HCT116 (cell line): ENCODE data around the gene PLEKHA6.

Experiments
- CBX3 ChIP-seq: IDR thresholded peaks from 2 replicates; pipeline ENCODE4 v1.6.1; 2012; ENCODE audit warnings: low read depth
- CTCF ChIP-seq, 3 experiments: fragments of 200-600 bp in 1 of 3; sonication (generic) in 1 of 3; IDR thresholded peaks in 2 of 3; conservative IDR thresholded peaks in 1 of 3; 2 replicates each; pipeline ENCODE4 v1.5.1; 2012 to 2017; ENCODE audit warnings: low read depth in 2 of 3, low read length in 2 of 3, antibody characterized with exemption in 1 of 3, borderline replicate concordance in 1 of 3, control low read depth in 1 of 3, mild to moderate bottlenecking in 1 of 3, mixed read lengths in 1 of 3, mixed run types in 1 of 3, moderate library complexity in 1 of 3; ENCODE audit not compliant: insufficient read depth in 1 of 3
- EZH2 ChIP-seq: fragments of 200-600 bp; sonication (generic); IDR thresholded peaks from 2 replicates; pipeline ENCODE4 v1.6.1; 2017; ENCODE audit warnings: antibody characterized with exemption, mixed run types
- FOSL1 ChIP-seq: IDR thresholded peaks from 2 replicates; pipeline ENCODE4 v1.6.1; 2012; ENCODE audit warnings: low read depth
- JUND ChIP-seq: IDR thresholded peaks from 2 replicates; pipeline ENCODE4 v1.6.1; 2012
- MAX ChIP-seq: IDR thresholded peaks from 2 replicates; pipeline ENCODE4 v1.6.1; 2012
- POLR2A ChIP-seq: IDR thresholded peaks from 2 replicates; pipeline ENCODE4 v1.7.0; 2011; ENCODE audit warnings: borderline replicate concordance; ENCODE audit not compliant: insufficient read depth, insufficient read length; ENCODE audit errors: extremely low read depth
- POLR2AphosphoS5 ChIP-seq: IDR thresholded peaks from 2 replicates; pipeline ENCODE4 v1.6.1; 2011; ENCODE audit warnings: mild to moderate bottlenecking, low read depth, low read length, moderate library complexity
- RAD21 ChIP-seq: IDR thresholded peaks from 2 replicates; pipeline ENCODE4 v1.6.1; 2012; ENCODE audit warnings: low read depth, mild to moderate bottlenecking
- REST ChIP-seq: IDR thresholded peaks from 2 replicates; pipeline ENCODE4 v1.6.1; 2012; ENCODE audit warnings: low read depth
- SIN3A ChIP-seq: IDR thresholded peaks from 2 replicates; pipeline ENCODE4 v1.6.1; 2012; ENCODE audit warnings: low read depth
- YY1 ChIP-seq: IDR thresholded peaks from 2 replicates; pipeline ENCODE4 v1.6.1; 2011; ENCODE audit warnings: low read length, low read depth, moderate library complexity, mild to moderate bottlenecking; ENCODE audit not compliant: insufficient replicate concordance; ENCODE audit errors: extremely low read depth
- ZBTB33 ChIP-seq: IDR thresholded peaks from 2 replicates; pipeline ENCODE4 v1.6.1; 2011; ENCODE audit warnings: mild to moderate bottlenecking, low read length, moderate library complexity; ENCODE audit not compliant: insufficient replicate concordance; ENCODE audit errors: extremely low read depth

GRCh38 chr1:204282761-204283221 lies 76.9 kb downstream of the PLEKHA6 start:
- no peak for TF ChIP-seq CBX3
- no peak for TF ChIP-seq FOSL1
- no peak for TF ChIP-seq CTCF (IDR thresholded peaks at IDR 0.05 in 2 of 3, conservative IDR thresholded peaks at IDR 0.05 in 1 of 3; ENCODE audit: borderline replicate concordance in 1 of 3, insufficient read depth in 1 of 3, low read depth in 2 of 3, low read length in 2 of 3)
- TF ChIP-seq EZH2, result no peak
- TF ChIP-seq SIN3A, result no peak
- no peak for TF ChIP-seq POLR2A
- no peak for TF ChIP-seq MAX
- no peak for TF ChIP-seq ZBTB33
- no peak for TF ChIP-seq POLR2AphosphoS5
- TF ChIP-seq RAD21, result no peak
- TF ChIP-seq YY1, result no peak
- no peak for TF ChIP-seq JUND
- TF ChIP-seq REST, result no peak
